Esophagus squamous epithelium (tissue), 5 donors: ENCODE results near the gene PTK7. TPM values are rescaled to one million over a fixed set of nuclear protein-coding genes. Genes with fewer than 3 reads are reported as not detected.

Experiments used
- DNase-seq: peaks from one replicate; lab custom pipeline; 2025; lab: John Stamatoyannopoulos, UW
- H3K27ac ChIP-seq, 4 donors: fragments of 200-600 bp; sonication (generic); one replicate each; pipeline ENCODE4 v1.5.1; 2016 to 2019; ENCODE audit warnings: mild to moderate bottlenecking in 1 of 4
- H3K27me3 ChIP-seq, 4 donors: fragments of 200-600 bp; sonication (generic); 1 replicate in 3 of 4; 2 replicates in 1 of 4; pipeline versions ENCODE4 v1.5.1 to v1.6.0; 2017 to 2021; ENCODE audit warnings: antibody characterized with exemption in 1 of 4
- H3K36me3 ChIP-seq, 3 donors: fragments of 200-600 bp; sonication (generic); one replicate each; pipeline ENCODE4 v1.5.1; 2016 to 2019
- H3K4me1 ChIP-seq, 3 donors: fragments of 200-600 bp; sonication (generic); one replicate each; pipeline ENCODE4 v1.5.1; 2017 to 2019
- H3K4me3 ChIP-seq, 4 donors: fragments of 200-600 bp; sonication (generic); 1 replicate in 3 of 4; 2 replicates in 1 of 4; pipeline ENCODE4 v1.5.1; 2016 to 2019; ENCODE audit warnings: mild to moderate bottlenecking in 2 of 4, moderate library complexity in 1 of 4
- H3K9me3 ChIP-seq, 3 donors: fragments of 200-600 bp; sonication (generic); one replicate each; pipeline ENCODE4 v1.5.1; 2016 to 2019
- CTCF ChIP-seq, 6 experiments: fragments of 450-650 bp in 4 of 6; fragments of 200-600 bp in 2 of 6; sonication (generic) in 2 of 6; IDR thresholded peaks; one replicate each; pipeline ENCODE4 v1.5.1; 2016 to 2019; ENCODE audit warnings: antibody characterized with exemption in 6 of 6, mild to moderate bottlenecking in 4 of 6, moderate library complexity in 4 of 6
- POLR2A ChIP-seq, 4 donors: fragments of 450-650 bp; IDR thresholded peaks; one replicate each; pipeline ENCODE4 v1.6.1; 2017; ENCODE audit warnings: antibody characterized with exemption in 4 of 4, mild to moderate bottlenecking in 4 of 4, moderate library complexity in 3 of 4
- WGBS, 2 donors: methylation state at CpG; one replicate each; pipeline ENCODE4 v1.1.5; 2018; 5-methylcytosine and 5-hydroxymethylcytosine counted together
- intact Hi-C: fragments of 100-400 bp; cut with DNase I; formaldehyde crosslinking; loops from one replicate; pipeline ENCODE4 v1.15.0; 2022
- total RNA-seq, 4 donors: library from RNA; depleted of rRNA; stranded (reverse); fragments of >200 nt; gene quantifications; one replicate each; pipeline ENCODE4 v1.1.0, GENCODE V29; 2016
- donor health status: DM: yes; HTN: yes; CAD: no.

Gene PTK7
- total RNA-seq, 4 donors from 2014 or later: 30.6 to 44.1 (median 36.7) TPM

- peaks cover 6 to 86% (median 15%) of the 10 kb centered on the region in 3 donors for H3K36me3 ChIP-seq
- no peak for TF ChIP-seq POLR2A (IDR thresholded peaks at IDR 0.05)
- no peak for TF ChIP-seq CTCF (IDR thresholded peaks at IDR 0.05)
- H3K9me3 ChIP-seq: no peaks in the 10 kb centered on the region
- H3K27ac ChIP-seq: no peak overlapping the region
- peaks cover 7 to 50% (median 23%) of the 10 kb centered on the region in 3 donors for H3K4me1 ChIP-seq
- 89 to 98% methylated on average over 10 of the region's 10 CpGs for WGBS, 2 donors
- H3K27me3 ChIP-seq: no peaks in the 10 kb centered on the region
- no peak overlapping the region for H3K4me3 ChIP-seq
- no peak for DNase-seq
- intact Hi-C loops: no loop called here
Observed at GRCh38 chr6:43188426-43188825, 112.3 kb downstream of the PTK7 start.

DNA sequence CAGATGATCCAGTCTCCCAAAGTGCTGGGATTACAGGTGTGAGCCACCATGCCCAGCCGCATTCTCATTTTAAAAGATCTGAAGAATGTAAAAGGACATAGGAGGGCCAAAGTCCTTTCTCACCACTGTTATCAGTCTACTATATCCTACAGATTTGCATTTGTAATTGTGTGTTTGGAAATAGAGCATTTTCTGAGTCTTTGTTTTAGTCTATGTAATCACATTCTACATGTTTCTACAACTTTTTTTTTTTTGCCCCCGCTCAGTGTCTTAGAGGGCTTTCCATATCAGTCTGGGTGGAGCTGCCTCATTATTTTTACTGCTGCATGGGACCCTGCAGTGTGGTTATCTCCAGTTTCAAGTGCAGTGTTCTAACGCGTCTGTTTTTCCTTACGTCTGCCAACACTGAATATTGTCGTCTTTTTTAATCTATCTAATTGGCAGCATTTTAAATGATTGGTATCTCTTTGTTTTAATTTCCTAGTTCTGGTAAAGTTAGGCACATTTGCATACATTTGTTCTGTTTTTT lies 113.7 kb downstream of the PTK7 start:
- no peak for TF ChIP-seq CTCF (IDR thresholded peaks at IDR 0.05)
- no peak for TF ChIP-seq POLR2A (IDR thresholded peaks at IDR 0.05)

GRCh38 chr6:43192911-43193310 lies 116.8 kb downstream of the PTK7 start:
- Histone ChIP-seq H3K36me3 (peaks cover 11 to 94% (median 31%) of the 10 kb centered on the region in 3 donors), H3K4me3 (no peak overlapping the region), H3K9me3 (no peaks in the 10 kb centered on the region), H3K27me3 (no peaks in the 10 kb centered on the region), H3K27ac (no peak overlapping the region), H3K4me1 (peaks cover 0 to 5% (median 0%) of the 10 kb centered on the region in 3 donors)
- TF ChIP-seq CTCF (IDR thresholded peaks at IDR 0.05): no peak
- TF ChIP-seq POLR2A (IDR thresholded peaks at IDR 0.05): no peak
- DNase-seq: no peak
- intact Hi-C loops: no loop called here
- 90% methylated on average over 6 to 8 of the region's 9 CpGs for WGBS, 2 donors

More for the DNA sequence above, 113.7 kb downstream of the PTK7 start:
- H3K36me3 ChIP-seq: peaks cover 7 to 92% (median 18%) of the 10 kb centered on the region in 3 donors
- no peaks in the 10 kb centered on the region for H3K27me3 ChIP-seq
- H3K27ac ChIP-seq: no peak overlapping the region
- no peak overlapping the region for H3K4me3 ChIP-seq
- peaks cover 7 to 36% (median 14%) of the 10 kb centered on the region in 3 donors for H3K4me1 ChIP-seq
- no peak for DNase-seq
- H3K9me3 ChIP-seq: no peaks in the 10 kb centered on the region
- intact Hi-C loops: no loop called here
- 78 to 80% methylated on average over 6 of the region's 6 CpGs for WGBS, 2 donors

GRCh38 chr6:43193929-43194328 lies 117.8 kb downstream of the PTK7 start:
- DNase-seq: no peak
- WGBS, 2 donors: 87 to 91% methylated on average over 4 to 5 of the region's 5 CpGs
- intact Hi-C loops: no loop called here
- Histone ChIP-seq H3K4me3 (no peak overlapping the region), H3K27ac (no peak overlapping the region), H3K36me3 (peaks cover 11 to 94% (median 35%) of the 10 kb centered on the region in 3 donors), H3K27me3 (no peaks in the 10 kb centered on the region), H3K9me3 (no peaks in the 10 kb centered on the region), H3K4me1 (no peaks in the 10 kb centered on the region)
- TF ChIP-seq CTCF (IDR thresholded peaks at IDR 0.05) (no peak), POLR2A (IDR thresholded peaks at IDR 0.05) (no peak)

DNA sequence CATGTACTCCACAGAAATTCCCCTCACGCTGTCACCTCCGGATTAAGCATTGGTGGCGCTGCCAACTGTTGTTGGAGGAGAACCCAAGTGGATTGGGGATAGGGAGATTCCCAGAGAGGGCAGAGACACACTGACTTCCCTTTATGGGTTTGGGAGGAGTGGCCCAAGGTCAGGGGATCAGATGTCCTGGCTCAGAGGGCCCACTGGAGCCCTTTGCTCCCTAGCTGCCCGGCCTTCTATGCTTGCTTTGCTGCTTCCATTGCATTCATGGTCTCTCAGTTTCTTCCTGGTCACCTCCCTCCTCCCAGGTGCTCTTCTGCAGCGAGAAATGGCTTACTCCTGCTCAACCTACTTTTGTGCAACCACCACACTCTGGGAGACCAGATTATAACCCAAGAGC lies 120.2 kb downstream of the PTK7 start:
- peaks cover 15 to 100% (median 30%) of the 10 kb centered on the region in 3 donors for H3K36me3 ChIP-seq
- H3K27me3 ChIP-seq: no peaks in the 10 kb centered on the region
- 82 to 92% methylated on average over 5 of the region's 5 CpGs for WGBS, 2 donors
- TF ChIP-seq CTCF (IDR thresholded peaks at IDR 0.05) (no peak), POLR2A (IDR thresholded peaks at IDR 0.05) (no peak)
- intact Hi-C loops: no loop called here
- H3K4me1 ChIP-seq: no peaks in the 10 kb centered on the region
- no peak for DNase-seq
- no peak overlapping the region for H3K27ac ChIP-seq
- H3K9me3 ChIP-seq: no peaks in the 10 kb centered on the region
- no peak overlapping the region for H3K4me3 ChIP-seq
